CMK (cell line): Measurements from ENCODE around the gene SMIM24.
"Not testable (repeated sequence)": the region's sequence is repeated elsewhere in the genome, so short reads cannot be mapped to it uniquely, and the experiment has no call there.

Source experiments
- DNase-seq: peaks from one replicate; pipeline ENCODE4 v3.0.0-alpha.2; 2010; ENCODE audit warnings: low read depth

Gene SMIM24

DNA sequence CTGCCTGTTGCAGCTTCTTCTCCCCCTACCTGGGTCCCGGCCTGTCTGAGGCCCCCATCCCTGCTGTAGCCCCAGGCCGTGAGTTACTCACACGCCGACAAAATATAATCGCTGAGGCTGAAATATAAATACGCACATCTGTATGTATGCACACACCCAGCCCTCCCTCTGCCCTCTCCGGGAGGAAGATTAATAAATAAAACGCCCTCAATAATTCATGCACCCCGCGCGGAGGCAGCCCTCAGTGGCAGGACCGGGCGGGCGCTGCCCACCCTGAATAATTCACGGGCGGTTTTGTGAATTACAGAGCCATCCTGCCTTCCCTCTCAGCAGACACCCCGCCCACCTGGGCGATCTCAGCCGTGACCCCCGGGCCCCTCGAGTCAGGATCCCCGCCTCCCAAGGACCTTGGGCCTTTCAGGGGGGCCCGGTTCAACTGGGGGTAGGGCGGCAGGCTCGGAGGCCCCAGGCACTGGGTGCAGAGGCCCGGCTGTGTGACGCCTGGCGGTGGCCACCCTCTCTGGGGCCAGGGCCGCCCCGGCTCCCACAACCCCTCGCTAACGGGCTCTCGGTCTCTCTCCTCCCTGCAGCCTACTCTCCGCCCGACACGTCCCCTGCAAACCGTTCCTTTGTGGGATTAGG is 24.2 kb downstream of the SMIM24 start:
- no peak for DNase-seq

DNA sequence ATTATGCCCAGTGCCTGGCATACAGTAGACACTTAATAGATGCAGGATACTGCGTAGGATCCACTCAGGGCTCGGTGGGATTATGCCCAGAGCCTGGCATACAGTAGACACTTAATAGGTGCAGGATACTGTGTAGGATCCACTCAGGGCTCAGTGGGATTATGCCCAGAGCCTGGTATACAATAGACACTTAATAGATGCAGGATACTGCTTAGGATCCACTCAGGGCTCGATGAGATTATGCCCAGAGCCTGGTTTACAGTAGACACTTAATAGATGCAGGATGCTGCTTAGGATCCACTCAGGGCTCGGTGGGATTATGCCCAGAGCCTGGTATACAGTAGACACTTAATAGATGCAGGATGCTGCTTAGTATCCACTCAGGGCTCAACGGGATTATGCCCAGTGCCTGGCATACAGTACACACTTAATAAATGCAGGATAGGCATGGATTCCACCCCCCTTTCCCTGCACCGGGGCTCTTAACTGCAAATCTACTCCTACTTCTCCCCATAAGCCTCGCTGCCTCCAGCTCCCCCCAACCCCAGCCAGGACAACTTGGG is 24.9 kb downstream of the SMIM24 start:
- no peak for DNase-seq

DNA sequence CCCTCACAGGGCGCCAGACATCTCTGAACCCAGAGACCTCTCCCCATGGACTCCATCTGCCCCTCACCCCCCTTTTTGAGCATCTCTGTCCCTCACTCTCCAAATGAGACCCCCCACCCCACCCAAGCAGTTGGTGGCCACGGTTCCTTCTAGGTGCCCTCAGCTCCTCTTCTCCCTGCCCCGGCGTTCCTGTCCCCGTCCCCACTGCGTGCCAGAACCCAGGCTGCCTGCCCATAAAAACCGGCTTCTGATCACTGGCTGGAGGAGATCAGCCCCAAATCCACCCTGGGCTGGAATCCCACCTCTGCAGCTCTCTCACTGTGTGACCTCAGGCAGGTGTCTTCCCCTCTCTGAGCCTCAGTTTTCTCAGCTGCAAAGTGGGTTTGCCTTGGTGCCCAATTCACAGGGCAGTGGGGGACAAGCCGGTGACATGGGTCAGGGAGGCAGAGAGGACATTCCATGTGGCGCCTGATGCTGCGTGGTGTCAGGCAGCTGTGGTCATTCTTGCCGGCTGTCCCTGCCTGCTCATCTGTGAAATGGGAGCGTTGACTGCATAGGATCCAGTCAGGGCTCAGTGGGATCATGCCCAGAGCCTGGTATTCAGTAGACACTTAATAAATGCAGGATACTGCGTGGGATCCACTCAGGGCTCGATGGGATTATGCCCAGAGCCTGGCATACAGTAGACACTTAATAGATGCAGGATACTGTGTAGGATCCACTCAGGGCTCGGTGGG is 25.5 kb downstream of the SMIM24 start:
- DNase-seq, result no peak

DNA sequence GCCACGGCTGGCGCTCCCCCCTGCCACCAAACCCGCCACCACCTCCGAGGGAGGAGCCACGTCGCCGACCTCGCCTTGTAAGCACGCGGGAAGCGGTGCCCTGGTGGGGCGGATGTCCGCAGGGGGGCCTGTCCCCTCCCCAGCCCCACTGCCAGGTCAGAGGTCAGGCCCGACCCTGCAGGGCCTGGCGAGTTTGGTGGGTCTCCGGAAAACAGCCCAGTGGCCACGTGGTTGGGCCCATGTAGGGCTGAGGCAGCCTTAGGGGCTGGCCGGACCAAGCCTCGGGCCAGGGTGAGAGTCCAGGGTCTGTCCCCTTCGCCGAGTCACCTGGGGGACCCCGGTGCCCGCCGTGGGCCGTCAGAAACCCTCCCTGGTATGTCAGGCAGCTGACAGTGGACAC is 26.5 kb downstream of the SMIM24 start:
- no peak for DNase-seq

DNA sequence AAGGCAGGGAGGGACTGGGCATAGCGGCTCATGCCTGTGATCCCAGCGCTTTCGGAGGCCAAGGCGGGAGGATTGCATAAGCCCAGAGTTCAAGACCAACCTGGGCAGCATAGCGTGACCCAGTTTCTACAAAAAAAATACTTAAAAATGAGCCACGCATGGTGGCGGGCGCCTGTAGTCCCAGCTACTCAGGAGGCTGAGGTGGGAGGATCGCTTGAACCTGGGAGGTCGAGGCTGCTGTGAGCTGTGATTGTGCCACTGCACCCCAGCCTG is 27.4 kb downstream of the SMIM24 start:
- DNase-seq, result not testable (repeated sequence)

DNA sequence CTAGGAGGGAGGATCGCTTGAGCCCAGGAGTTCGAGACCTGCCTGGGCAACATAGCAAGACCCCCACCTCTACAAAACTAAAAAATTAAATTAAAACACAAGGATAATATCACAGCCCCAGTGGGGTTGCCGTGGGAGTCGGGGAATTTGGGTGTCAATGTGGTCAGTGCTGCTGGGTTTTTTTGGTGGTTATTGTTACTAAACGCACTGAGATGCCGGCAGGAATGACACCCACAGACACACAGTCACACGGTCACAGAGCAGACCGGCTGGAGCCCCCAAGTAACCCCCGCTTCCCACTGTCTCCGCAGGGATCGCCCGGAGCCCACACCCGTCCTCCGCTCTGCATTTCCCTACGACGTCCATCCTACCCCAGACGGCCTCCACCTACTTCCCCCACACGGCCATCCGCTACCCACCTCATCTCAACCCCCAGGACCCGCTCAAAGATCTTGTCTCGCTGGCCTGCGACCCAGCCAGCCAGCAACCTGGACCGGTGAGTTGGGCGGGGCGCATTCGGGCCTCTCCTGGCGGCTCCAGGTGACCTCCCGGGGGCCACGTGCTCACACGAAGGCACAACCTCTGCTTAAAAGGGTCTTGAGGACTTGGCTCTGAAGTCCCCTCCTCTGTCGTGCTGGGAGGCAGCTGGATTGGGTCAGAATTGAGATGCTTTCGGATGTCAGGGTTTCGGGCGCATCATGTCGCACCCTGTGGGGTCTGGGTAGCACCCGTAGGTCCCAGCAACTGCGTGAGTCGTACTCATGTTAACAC is 28.0 kb downstream of the SMIM24 start:
- DNase-seq, result no peak

DNA sequence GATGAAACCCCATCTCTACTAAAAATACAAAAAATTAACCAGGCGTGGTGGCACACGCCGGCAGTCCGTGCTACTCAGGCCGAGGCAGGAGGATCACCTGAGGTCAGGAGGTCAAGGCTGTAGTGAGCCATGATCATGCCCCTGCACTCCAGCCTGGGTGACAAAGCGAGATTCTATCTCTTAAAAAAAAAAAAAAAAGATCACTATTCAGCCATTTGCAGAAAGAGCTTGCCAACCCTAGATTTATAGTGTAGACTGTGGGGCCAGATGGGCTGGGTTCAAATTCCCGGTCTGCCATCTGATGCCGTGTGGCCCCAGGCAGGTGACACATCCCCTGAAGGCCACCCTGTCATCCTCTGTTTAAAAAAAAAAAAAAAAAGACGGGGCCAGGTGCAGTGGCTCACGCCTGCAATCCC is 28.9 kb downstream of the SMIM24 start:
- no peak for DNase-seq

DNA sequence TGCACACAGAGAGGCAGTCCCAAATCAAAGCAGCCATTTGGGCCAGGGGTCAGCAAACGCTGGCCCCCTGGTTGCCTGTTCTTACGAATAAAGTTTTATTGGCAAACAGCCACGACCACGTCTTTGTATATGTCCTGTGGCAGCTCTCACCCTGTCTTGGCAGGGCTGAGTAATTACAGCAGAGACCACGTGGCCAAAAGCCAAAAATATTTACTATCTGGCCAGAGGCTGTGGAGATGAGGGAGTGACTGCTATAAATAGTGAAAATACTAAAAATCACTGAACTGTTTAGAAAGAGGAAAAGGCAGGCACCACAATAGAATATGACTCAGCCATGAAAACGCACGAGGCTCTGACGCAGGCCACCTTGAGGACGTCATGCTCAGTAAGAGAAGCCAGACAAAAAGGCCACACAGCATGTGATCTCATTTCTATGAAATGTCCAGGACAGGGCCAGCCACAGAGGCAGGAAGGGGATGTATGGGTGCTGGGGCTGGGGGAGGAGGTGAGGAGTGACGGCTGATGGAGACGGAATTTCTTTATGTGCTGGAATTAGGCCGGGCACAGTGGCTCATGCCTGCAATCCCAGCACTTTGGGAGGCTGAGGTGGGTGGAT is 29.4 kb downstream of the SMIM24 start:
- no peak for DNase-seq

DNA sequence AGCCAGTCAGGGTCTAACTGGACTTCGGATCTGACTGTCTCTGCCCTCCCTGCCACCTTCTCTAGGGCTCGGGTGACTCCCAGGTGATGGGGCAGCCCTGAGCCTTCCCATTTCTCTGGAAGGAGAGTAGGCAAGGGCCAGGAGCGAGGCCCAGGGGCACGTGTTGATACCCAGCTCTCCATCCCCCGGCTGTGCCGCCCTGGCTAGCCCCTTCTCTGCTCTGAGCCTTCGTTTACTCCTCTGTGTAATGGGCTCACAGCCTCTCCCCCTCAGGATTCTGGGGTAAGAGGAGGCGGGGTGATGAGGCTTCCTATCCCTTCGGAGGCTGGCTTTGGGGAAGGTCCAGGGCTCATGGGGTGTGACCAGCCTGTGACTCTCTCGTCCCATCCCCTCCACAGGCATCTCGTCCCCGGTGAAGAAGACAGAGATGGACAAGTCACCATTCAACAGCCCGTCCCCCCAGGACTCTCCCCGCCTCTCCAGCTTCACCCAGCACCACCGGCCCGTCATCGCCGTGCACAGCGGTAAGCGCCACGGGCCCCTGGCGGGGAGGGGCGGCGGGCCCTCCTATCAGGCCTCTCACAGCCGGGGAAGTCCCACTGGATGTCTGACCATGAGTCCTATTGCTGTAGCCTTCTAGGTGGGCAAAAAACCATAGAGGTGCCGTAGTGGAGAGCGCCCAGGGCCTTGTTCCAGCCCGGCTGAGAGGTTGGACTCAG is 31.6 kb downstream of the SMIM24 start:
- DNase-seq, result no peak

DNA sequence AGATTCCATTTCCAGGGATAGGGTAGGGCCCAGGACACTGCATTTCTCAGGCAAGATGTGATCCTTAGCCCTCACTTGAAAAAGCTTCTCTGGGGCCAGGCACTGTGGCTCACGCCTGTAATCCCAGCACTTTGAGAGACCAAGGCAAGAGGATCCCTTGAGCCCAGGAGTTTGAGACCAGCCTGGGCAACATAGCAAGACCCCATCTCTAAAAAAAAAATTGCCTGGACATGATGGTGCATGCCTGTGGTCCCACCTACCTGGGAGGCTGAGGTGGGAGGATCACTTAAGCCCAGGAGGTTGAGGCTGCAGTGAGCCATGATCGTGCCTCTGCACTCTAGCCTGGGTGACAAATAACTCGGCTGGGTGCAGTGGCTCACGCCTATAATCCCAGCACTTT is 33.7 kb downstream of the SMIM24 start:
- not testable (repeated sequence) for DNase-seq

DNA sequence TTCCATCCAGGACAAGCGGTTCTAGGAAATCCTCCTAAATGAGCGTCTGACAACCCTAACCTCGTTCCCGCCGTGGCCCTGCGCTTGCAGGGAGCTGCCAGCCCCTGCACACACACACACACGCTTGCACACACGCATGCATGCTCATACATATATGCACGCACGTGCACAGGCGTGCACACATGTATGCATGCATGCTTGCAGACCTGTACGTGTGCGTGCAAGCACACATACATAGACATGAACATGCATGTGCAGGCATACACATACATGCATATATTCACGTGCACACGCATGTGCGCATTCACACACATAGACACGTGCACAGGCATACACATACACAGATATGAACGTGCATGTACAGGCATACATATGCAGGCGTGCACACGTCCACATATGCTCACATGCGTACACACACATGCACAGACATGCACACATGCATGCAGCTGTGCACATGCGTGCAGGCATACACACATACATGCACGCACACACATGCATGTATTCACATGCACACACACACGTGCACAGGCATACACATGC is 35.6 kb downstream of the SMIM24 start:
- no peak for DNase-seq

DNA sequence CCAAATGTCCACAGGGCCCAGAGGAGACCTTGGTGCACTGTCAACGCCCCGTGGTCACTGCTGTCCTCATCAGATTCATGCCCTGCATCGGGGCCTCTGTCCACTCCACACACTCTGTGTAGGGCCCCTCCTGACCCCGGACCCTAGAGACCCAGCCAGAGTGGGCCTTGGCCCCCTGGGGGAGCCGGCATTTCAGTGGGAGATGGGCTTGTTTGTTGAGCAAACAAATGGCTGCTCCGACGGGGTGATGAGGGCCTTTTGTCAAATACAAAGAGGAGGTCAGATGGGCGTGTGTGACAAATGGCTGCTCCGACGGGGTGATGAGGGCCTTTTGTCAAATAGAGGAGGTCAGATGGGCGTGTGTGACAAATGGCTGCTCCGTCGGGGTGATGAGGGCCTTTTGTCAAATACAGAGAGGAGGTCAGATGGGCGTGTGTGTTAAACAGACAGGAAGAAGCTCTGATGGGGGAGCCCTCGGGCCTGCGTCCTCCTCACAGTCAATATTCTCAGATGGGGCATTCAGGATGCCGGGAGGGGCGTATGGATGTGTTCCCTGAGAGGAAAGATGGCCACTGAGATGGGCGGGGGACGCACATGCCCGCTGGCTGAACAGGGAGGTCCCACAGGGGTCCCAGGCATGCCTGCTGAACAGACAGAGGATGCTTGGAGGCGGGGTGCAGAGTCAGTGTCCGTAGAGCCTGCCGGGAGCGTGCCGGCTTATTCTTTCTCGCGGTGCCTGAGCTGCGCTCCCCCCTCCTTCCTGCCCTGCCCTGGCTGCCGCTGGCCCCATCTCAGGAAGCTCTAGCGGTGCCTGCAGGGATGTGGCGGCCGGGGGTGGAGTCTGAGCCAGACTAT is 36.3 kb downstream of the SMIM24 start:
- DNase-seq, result no peak

DNA sequence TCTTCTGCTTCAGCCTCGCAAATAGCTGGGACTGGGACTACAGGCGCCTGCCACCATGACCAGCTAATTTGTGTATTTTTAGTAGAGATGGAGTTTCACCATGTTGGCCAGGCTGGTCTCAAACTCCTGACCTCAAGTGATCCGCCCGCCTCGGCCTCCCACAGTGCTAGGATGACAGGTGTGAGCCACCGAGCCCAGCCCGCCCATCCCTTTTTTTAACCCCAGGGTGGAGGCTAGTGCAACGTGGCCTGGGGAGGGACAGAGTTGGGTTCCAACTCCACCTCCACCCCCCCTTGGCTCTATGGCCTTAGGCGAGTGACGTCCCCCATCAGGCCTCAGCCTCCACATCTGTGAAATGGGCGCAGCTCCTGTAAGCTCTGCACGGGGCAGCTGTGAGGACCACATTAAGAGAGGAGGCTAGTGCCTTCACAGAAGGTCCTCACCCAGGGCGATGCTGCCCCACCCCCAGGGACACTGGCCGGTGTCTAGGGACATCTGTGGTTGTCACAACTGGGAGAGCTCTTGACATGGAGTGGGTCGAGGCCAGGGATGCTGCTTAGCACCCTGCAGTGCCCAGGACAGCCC is 37.7 kb downstream of the SMIM24 start:
- DNase-seq, result no peak

DNA sequence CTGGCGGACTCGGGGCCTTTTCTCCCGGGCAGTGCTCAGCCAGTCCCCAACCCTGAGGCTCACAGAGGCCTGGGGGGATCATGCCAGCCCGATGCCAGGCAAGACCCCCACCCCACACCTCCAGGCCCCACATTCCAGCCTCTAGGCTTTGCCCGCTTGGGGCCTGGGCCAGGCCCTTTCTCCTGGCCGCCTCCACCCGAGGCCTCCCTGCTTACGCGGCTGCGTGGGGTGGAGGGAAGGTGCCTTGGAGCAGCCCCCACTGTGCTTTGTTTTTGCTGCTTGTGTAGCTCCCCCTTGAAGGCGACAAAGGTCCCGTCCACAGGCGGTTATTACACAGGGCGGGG is 38.4 kb downstream of the SMIM24 start:
- DNase-seq, result no peak

DNA sequence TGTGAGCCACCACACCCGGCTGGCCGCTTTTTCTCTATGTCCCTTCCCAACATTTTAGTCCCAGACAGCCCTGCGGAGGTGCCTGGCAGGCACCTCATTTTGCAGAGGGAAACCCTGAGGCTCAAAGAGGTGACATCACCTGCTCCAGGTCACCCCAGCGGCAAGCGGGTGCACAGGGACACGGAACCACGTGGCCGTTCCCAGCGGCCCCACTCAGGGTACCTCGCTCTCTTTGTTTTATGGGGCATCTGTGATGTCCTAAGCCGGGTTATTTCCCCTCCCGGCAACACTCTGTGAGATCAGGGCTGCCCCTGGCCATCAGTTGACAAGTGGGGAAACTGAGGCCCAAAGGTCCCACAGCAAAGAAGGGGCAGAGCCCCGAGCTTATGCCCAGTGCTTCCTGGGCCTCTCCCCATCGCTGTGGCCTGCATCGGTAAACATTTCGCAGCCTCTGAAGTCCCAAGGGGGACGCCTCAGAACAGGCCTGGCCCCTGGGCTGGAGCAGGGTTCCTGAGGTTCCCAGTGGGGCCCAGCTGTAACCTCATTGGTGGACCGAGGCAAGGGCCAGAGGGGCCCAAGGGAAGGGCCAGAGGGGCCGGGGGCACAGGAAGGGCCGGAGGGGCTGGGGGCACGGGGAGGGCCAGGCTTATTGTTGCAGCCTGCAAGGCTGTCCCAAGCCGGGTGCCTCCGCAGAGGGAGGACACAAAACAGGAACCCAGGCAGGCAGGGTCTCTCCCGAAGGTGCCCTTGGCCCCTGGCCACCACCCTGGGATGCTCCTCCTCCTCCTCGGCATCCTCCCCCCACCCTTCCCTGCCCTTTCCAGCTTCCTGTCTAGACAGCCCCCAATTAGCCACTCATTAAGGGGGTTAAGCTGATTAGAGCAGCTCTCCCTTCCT is 39.0 kb downstream of the SMIM24 start:
- DNase-seq, result no peak

DNA sequence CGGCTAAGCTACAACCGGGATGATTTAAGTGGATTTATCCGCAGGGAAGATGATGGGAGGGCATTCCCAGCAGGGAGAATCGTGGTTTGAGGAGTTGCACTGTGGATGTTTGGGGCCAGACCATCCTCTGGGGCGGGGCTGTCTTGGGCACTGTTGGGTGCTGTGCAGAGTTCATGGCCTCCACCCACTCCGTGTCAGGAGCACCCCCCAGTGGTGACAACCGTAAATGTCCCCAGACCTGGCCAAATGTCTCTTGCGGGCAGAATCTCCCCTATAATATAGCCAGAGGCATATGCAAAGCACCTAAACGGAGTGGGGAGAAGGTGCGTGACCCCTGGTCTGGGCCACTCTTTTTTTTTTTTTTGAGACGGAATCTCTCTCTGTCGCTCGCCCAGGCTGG is 40.2 kb downstream of the SMIM24 start:
- DNase-seq, result no peak

DNA sequence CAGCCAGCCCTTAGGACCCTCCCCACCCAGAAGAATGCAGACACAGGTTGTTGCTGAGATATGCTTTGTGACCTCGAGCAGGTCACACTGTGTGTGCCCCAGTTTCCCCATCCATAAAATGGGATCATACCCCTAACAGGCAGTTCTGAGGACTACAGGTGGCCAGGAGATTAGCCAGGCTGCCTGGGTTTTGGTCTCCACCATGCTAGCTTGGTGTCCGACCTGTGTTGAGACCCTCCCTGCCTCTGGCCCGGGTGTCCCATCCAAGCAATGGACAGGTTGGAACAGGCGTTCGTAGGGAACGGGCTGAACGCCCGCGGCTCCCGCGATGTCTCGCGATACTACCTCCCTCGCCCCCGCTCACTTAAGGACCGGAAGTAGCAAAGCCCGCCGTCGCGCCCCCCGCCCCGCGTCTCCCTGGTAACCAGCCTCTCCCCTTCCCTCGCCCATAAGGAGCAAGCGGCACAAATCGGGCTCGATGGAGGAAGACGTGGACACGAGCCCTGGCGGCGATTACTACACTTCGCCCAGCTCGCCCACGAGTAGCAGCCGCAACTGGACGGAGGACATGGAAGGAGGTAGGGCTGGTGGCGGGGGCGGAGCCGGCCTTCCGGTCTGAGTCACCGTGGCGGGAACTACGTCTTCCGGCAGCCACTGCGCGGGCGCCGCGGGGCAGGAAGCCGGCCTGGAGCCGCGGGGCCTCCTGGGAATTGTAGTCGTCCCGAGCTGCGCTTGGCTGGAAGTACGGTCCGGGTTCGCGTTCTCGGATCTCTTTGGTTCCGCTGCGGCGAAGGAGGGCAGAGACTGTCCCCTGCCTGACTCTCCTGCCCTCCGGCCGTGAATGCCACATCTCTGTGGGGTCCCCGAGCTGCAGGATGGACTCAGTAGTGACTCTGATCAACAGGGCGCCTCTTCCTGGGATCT is 45.4 kb downstream of the SMIM24 start:
- peak; percentile 82 for DNase-seq

DNA sequence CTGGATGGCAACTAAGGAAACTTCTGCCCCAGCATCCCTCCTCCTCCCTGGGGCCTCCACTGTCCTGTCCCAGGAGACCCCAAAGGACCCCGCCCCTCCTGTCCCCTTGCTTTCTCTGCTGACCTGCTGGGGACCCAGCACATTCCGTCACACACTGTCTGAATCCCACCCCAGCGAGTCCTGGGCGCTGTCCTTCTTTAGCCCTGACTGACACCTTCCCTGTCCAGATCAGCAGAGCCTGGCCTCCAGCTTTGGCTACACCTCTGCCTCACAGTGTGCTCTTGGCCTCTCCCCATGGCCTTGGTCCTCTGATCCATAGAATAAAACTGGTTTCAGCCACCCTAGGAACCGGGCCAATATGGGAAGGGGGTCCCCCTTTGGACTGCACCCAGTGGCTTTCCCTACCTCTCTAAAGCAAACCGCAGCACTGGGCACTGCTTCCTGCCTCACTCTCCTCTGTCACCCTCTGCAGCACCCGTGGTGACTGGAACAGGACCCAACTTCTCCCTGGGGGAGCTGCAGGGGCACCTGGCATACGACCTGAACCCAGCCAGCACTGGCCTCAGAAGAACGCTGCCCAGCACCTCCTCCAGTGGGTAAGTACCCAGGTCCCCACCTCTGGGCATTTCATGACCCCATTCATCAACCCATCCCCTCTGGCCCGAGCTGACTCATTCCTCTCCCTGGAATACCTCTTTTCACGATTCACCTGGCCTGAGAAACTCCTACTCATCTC is 46.4 kb downstream of the SMIM24 start:
- DNase-seq, result no peak
